Stimulated activated CD4-positive, alpha-beta T cell treated with anti-CD3 and anti-CD28 coated beads, Interleukin-2, amount 100 ng/mL, for 24 hours (primary cell): Measurements from ENCODE around the gene ZNF558.

Experiments
- DNase-seq, 2 donors: peaks; one replicate each; pipeline ENCODE4 v3.0.0-alpha.2; 2020

ZNF558 gene

GRCh38 chr19:8832132-8833021 lies at the start of gene ZNF558, which contains the start of gene MBD3L1:
Gene ZNF558, minus strand, starts transcription at chr19:8832304. Its CDS starts 9,645 bp downstream, at chr19:8822659.
Gene MBD3L1, plus strand, starts transcription at chr19:8832377. Its CDS starts 10,302 bp downstream, at chr19:8842679.
- DNase-seq, result peak; percentile 98 to 100

GRCh38 chr19:8881512-8881911 lies 49.4 kb upstream of the ZNF558 start:
- no peak for DNase-seq

GRCh38 chr19:8880868-8881488 lies 48.9 kb upstream of the ZNF558 start:
- DNase-seq, result no peak

GRCh38 chr19:8877854-8878705 lies 46.0 kb upstream of the ZNF558 start:
- DNase-seq, result no peak

- DNase-seq, result no peak
These were observed 34.2 kb upstream of the ZNF558 start for GRCh38 chr19:8866344-8866743.

- no peak for DNase-seq
These were observed 26.2 kb upstream of the ZNF558 start for GRCh38 chr19:8858260-8858659.

GRCh38 chr19:8850488-8850887 lies 18.4 kb upstream of the ZNF558 start:
- DNase-seq, result no peak

- DNase-seq, result no peak
These were observed 17.1 kb upstream of the ZNF558 start for GRCh38 chr19:8849232-8849631.

- no peak for DNase-seq
These were observed 14.7 kb upstream of the ZNF558 start for GRCh38 chr19:8846819-8847218.

GRCh38 chr19:8840708-8841107 lies 8.6 kb upstream of the ZNF558 start:
- DNase-seq, result no peak

GRCh38 chr19:8835877-8836276 lies 3.8 kb upstream of the ZNF558 start:
- no peak for DNase-seq

GRCh38 chr19:8835446-8835845 lies 3.3 kb upstream of the ZNF558 start:
- DNase-seq, result no peak

GRCh38 chr19:8831832-8832131 lies 322 bp downstream of the ZNF558 start:
- no peak for DNase-seq

GRCh38 chr19:8831373-8831772 lies 731 bp downstream of the ZNF558 start:
- no peak for DNase-seq

GRCh38 chr19:8827277-8827676 lies 4.8 kb downstream of the ZNF558 start:
- DNase-seq, result no peak

GRCh38 chr19:8826371-8826770 lies 5.7 kb downstream of the ZNF558 start:
- DNase-seq, result no peak

GRCh38 chr19:8821748-8822241 lies 10.3 kb downstream of the ZNF558 start:
- no peak for DNase-seq

GRCh38 chr19:8820234-8820633 lies 11.9 kb downstream of the ZNF558 start:
- DNase-seq, result no peak

GRCh38 chr19:8815780-8816179 lies 16.3 kb downstream of the ZNF558 start:
- DNase-seq, result no peak

- no peak for DNase-seq
These were observed 17.9 kb downstream of the ZNF558 start for GRCh38 chr19:8814176-8814575.

- DNase-seq, result no peak
These were observed 20.6 kb downstream of the ZNF558 start for GRCh38 chr19:8811315-8812172.

- no peak for DNase-seq
These were observed 25.4 kb downstream of the ZNF558 start for GRCh38 chr19:8806661-8807060.
